ENCODE results near the gene TP53BP1. TPM values are rescaled to one million over a fixed set of nuclear protein-coding genes. Genes with fewer than 3 reads are reported as not detected.
A peak's percentile ranks its signal among the peaks of the same experiment; 100 is the strongest.

The TP53BP1 gene
- total and polyA plus RNA-seq, 12 donors, result 22.8 to 80.9 (median 43.7) TPM

DNA sequence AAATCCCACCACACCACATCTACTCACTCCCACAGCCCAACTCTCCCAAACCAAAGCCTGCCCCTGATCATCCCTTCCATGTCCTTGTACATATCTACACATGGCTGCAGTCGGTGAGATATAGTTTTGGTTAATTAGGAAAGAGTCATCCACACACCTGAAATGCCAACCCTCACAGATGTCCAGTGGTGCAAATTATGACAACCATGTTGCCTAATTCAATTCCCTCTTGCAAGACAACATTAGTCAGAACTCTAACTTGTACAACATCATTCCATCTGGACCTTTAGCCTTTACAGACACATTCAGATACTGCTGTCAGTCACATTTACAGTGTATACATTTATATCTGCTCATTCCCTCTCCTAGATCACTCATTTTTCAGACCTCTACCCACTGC lies 80.9 kb downstream of the TP53BP1 start:
- H3K4me3 ChIP-seq, result no peak overlapping the region
- no peaks in the 10 kb centered on the region for H3K9me3 ChIP-seq (replicated peaks in 1 of 3)
- H3K4me1 ChIP-seq (replicated peaks in 1 of 2), result no peaks in the 10 kb centered on the region
- WGBS, 4 donors, result 92 to 100% (median 95%) methylated on average over 1 of the region's 1 CpG
- TF ChIP-seq, protein P1, sequence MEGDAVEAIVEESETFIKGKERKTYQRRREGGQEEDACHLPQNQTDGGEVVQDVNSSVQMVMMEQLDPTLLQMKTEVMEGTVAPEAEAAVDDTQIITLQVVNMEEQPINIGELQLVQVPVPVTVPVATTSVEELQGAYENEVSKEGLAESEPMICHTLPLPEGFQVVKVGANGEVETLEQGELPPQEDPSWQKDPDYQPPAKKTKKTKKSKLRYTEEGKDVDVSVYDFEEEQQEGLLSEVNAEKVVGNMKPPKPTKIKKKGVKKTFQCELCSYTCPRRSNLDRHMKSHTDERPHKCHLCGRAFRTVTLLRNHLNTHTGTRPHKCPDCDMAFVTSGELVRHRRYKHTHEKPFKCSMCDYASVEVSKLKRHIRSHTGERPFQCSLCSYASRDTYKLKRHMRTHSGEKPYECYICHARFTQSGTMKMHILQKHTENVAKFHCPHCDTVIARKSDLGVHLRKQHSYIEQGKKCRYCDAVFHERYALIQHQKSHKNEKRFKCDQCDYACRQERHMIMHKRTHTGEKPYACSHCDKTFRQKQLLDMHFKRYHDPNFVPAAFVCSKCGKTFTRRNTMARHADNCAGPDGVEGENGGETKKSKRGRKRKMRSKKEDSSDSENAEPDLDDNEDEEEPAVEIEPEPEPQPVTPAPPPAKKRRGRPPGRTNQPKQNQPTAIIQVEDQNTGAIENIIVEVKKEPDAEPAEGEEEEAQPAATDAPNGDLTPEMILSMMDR (IDR thresholded peaks at IDR 0.05), result no peak
- H3K27ac ChIP-seq, result no peak overlapping the region
- intact Hi-C loops (cut with DNase I), result no loop called here
- peaks cover 0 to 96% of the 10 kb centered on the region in 2 donors for H3K36me3 ChIP-seq (replicated peaks in 1 of 2)
- no peaks in the 10 kb centered on the region for H3K27me3 ChIP-seq
- no peak for DNase-seq

DNA sequence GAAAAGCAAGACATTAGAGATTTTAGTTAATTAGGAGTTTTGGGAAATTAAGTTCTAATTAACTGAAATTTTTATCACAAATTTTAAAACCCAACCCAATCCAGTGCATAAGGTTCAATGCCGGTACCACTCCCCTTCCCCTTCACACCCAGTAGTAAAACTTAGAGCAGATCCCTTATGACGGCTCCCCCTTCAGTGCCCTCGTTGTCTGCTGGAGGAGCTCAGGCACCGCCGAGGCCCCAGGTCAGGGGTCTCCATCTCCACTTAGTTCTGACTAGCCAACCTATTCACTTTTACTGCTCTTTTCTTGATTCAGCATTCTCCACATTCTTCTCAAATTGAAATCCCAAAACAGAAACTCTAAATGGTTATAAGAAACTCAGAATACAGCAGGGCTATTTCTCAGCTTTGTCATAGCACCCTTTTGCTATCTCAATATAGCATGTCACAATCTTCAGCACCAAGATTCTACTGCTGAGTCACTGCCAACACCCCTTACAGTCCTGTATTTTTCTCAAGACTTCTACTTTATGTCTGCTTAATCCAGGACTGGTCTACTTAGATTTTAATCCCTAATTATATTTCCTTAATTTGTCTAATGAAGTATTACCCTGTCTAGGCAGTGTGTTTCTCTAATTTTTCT lies 82.3 kb downstream of the TP53BP1 start:
- H3K9me3 ChIP-seq (replicated peaks in 1 of 3), result no peaks in the 10 kb centered on the region
- no peak for DNase-seq
- H3K27ac ChIP-seq, result no peak overlapping the region
- no peaks in the 10 kb centered on the region for H3K4me1 ChIP-seq (replicated peaks in 1 of 2)
- 87 to 90% (median 88%) methylated on average over 5 of the region's 5 CpGs for WGBS, 4 donors
- H3K4me3 ChIP-seq, result no peak overlapping the region
- intact Hi-C loops (cut with DNase I), result no loop called here
- H3K27me3 ChIP-seq, result no peaks in the 10 kb centered on the region
- TF ChIP-seq POLR2A (IDR thresholded peaks at IDR 0.05), result no peak
- TF ChIP-seq, protein P1 (IDR thresholded peaks at IDR 0.05), result no peak
- H3K36me3 ChIP-seq (replicated peaks in 1 of 2), result peaks cover 0 to 95% of the 10 kb centered on the region in 2 donors

DNA sequence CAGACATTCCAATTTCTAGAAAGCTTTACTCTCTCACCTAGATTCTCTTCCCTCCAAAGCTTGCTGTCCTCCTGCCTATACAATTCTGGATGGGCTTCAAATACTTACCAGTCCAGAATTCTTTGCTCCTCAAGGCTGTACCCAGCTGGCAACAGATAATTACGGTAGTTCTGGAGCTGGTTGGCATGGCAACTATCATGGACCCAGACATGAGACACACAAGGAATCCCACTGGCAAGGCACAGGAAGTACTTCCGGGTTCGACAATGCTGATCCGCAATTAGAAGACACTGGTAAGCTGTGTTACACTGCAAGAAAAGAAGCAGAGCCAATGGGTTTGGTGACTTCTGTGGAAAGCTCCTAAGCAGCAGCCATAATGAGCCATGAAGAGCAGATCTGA lies 84.2 kb downstream of the TP53BP1 start:
- H3K27ac ChIP-seq, result no peak overlapping the region
- H3K36me3 ChIP-seq (replicated peaks in 1 of 2), result peaks cover 0 to 96% of the 10 kb centered on the region in 2 donors
- intact Hi-C loops (cut with DNase I), result no loop called here
- 73 to 81% (median 76%) methylated on average over 4 of the region's 4 CpGs for WGBS, 4 donors
- peak in 1 of 7 donors; percentile 68 for DNase-seq
- H3K9me3 ChIP-seq (replicated peaks in 1 of 3), result no peaks in the 10 kb centered on the region
- H3K4me3 ChIP-seq, result no peak overlapping the region
- H3K27me3 ChIP-seq, result no peaks in the 10 kb centered on the region
- H3K4me1 ChIP-seq (replicated peaks in 1 of 2), result no peaks in the 10 kb centered on the region
- TF ChIP-seq POLR2A (IDR thresholded peaks at IDR 0.05), result no peak
- TF ChIP-seq, protein P1 (IDR thresholded peaks at IDR 0.05), result no peak

DNA sequence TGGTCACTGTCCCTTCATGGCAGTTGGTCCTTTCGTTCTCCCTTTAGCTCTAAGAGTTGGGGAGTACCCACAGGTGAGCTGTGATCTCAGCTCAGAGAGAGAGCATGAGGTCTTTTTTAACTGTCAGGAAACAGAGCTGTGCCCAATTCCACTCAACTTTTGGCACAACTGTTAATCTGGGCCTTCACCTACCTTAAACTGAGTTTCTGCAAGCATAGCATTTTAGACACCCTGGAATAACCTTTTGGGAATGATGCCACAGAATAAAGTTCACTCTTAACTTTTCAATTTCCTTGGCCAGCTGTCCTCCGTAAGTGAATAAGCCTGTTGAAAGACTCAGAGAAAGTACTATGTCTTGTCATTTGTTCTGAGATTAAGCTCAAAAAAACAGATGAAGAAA lies 86.1 kb downstream of the TP53BP1 start:
- Histone ChIP-seq H3K4me1 (replicated peaks in 1 of 2) (no peaks in the 10 kb centered on the region), H3K27me3 (no peaks in the 10 kb centered on the region), H3K27ac (no peak overlapping the region), H3K4me3 (no peak overlapping the region), H3K9me3 (replicated peaks in 1 of 3) (no peaks in the 10 kb centered on the region), H3K36me3 (replicated peaks in 1 of 2) (peaks cover 0 to 96% of the 10 kb centered on the region in 2 donors)
- TF ChIP-seq POLR2A (IDR thresholded peaks at IDR 0.05), result no peak
- TF ChIP-seq, protein P1 (IDR thresholded peaks at IDR 0.05), result no peak
- no peak for DNase-seq
- 84 to 90% (median 87%) methylated on average over 2 of the region's 2 CpGs for WGBS, 4 donors
- intact Hi-C loops (cut with DNase I), result no loop called here
